ENCODE results near the gene NFIX.
A peak's percentile ranks its signal among the peaks of the same experiment; 100 is the strongest.

The NFIX gene

DNA sequence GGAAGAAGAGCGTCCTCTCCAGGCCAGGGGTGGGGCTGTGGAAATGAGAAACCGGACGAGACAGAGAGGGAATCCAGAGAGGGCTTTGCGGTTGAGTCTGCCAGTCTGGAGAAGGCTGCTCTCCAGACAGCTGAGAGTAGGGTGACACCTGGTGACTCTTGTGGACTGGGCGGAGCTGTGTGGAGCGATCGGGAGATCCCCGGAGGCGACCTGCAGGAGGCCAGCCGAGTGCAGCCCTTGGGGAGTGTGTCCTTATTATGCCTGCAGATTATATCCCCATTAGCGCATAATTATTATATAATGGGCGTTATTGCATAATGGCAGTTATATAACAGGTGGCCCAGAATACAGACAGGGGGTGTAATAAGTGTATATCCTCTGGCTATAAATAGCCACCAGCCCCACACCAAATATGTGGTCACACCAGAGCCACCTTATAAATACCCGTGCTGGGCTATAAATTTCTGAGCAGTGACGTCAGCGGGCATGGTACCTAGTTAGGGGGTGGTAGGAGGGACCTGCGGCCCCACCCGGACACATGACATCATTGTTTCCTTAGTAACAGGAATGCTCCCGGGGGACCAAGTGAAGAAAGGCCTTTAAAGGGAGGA is 41.2 kb downstream of the NFIX start:
- no peak for DNase-seq (ENCODE audit: low spot score)

DNA sequence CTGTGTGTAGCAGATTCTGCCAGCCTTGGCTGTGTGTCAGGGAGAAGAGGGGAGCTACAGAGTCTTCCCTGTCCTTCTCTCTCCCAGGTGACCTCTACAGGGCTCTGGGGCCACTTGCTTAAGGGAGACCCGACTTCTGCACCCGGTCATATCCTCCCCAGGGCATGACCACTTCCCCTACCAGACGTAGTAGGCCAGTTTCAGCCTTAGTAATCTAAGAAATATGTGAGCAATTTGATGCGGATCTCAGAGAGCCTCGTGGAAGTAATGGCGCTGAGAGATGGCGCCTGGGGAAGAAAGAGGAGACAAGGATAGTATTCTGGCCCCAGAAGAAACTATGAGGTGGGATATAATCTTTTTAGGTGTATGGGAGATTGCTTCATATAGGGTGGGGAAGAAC is 41.9 kb downstream of the NFIX start:
- no peak for DNase-seq (ENCODE audit: low spot score)

DNA sequence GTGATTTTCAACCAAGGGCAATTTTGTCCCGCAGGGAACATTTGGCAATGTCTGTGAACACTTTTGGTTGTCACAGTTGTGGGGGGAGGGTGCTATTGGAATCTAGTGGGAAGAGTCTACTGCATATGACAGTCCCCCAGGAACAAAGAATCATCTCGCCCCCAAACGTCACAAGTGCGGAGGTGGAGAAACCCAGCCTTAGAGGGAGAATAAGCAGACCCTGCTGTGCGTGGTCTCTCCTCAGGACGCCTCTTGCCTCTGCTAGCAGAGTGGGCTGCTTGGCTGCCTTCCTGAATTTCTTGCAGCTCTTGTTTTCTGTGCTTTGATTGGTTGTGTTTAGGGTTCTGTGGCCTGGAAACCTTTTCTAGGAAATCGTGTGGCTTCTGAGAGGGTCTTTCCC is 42.5 kb downstream of the NFIX start:
- no peak for DNase-seq (ENCODE audit: low spot score)

DNA sequence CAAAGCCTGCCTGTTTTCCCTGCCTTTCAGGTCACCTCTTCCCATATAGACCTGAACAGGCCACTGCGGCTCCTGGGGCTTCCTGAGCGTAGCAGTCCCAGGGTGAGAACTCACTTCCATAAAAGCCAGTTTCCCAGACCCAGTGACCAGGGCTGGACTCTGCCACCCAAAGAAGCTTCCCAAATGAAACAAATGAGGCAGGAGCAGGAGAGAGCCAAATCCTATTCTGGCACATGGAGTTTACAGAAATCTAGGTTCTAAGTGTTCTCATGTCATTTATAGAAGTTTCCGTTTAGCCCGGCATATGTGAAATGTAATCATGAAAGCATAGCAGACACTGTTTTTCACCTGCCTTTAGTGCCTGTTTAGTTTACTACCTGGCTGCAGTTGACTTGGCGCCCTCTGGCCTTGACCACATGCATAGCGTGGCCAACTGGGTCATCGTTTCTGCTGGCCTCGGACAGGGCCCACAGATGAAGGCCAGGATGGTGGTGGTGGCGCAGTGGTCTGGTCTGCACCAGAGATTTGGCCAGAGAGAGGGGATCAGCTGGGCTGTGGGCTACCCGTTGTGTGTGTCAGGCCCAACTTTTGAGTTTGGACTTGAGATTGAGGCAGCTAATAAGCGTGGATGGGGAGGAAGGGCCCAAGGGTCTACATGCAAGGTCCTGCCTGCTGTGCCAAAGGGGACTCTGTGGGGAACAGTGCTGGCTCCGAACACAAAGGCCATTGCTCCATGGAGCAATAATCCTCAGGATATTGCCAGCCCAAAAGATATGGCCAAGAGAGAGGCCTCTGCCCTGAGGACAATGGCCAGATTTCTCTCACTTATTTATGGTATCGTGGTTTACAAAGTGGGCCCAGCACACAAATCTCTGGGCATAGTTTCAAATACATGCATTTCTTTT is 43.3 kb downstream of the NFIX start:
- no peak for DNase-seq (ENCODE audit: low spot score)

DNA sequence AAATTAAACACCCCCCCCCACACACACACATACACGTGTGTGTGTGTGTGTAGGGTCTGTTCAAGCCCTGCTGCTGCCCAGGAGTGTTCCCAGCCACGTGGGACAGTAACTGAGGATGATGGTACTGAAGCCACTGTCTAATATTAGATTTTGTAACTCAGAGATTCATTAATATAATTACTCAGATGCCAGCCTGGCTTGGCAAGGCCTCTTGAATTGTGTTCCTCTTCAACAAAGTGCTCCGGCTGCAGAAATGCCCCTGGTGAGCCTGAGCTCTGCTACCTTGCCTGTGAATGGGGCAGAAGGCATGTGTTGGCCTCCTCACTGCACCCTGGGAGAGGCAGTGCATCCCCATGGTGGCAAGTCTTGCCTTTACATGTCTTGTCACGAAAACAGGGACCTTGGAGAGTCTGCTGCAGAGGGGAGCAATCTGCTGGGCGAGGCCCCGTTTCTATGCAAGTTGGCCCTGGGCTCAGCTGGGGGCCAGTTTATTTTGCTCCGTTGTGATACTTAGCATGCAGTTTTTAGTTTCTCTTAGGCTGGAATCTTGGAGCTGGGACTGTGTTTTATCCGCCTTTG is 44.0 kb downstream of the NFIX start:
- DNase-seq (ENCODE audit: low spot score) = no peak

DNA sequence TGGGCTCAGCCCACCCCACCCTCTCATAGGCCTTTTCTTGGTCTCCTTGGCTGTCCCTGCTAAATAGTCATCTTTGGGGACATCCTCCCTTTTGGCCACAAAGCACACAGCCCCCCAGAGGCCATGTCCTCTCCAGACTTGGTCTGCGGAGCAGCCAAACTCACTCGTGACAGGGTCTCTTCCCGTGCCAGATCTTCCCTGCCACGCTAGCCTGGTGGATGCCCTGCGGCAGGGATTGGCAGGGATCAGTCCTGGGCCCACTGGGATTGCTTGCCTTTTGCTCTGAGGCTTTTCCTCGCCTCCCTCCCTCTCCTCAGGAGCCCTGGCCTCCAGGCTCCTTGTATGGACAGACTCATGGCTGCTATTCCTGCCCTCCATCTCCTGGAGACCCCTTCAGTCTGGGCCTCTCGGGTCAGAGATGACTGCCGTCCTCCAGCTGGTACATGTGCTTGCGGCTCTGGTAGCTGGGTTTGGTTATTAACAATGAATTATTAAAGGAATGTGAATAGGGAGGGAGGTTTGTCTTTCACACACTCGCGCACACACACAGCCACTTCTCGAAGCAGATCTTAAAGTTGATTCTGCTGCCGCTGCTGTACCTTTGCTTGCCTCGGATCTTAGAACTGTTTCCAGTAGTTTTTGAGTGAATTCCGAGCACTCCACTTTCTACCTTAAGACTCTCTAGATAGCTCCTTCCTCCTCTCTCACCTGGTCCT is 45.1 kb downstream of the NFIX start:
- no peak for DNase-seq (ENCODE audit: low spot score)

DNA sequence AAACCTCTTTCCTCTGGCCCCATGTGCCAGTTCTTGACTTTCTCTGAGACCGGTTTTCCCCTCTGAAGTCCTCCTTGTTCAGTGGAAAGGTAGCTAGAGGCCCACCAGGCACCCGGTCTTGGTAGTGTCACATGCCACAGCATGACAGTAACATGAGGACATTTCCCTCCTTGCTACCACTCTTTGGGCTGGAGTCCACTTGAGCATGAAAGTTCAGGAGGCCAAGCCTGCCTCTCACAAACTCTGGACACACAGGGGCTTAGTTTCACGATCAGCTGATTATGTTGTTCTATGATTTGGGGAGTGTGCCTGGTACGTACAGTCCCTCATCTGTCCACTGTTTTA is 45.6 kb downstream of the NFIX start:
- DNase-seq (ENCODE audit: low spot score) = no peak

DNA sequence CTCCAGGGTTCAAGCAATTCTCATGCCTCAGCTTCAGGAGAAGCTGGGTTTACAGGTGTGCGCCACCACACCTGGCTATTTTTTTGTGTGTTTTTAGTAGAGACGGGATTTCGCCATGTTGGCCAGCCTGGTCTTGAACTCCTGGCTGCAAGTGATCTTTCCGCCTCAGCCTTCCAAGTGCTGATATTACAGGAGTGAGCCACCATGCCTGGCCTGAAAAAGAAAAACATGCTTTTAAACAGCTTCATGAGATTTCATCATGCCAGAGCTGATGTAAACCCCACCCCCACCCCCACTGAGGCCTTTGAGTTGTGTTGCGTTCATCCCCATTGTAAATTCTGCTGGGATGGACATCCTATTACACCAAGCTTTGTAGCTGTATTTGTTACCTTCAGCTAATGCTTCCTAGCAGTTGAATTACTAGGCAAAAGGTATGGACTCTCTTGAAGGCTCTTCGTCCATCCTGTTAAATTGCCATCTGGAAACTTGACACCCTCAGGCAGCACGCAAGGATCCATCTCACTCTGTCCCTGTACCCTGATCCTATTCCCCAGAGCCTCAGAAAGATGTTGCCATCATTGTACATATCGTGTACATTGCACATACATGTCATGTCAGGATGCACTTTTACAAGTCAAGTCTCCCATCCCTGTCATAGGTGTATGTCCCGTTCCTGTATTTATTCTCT is 47.3 kb downstream of the NFIX start:
- DNase-seq (ENCODE audit: low spot score) = no peak

DNA sequence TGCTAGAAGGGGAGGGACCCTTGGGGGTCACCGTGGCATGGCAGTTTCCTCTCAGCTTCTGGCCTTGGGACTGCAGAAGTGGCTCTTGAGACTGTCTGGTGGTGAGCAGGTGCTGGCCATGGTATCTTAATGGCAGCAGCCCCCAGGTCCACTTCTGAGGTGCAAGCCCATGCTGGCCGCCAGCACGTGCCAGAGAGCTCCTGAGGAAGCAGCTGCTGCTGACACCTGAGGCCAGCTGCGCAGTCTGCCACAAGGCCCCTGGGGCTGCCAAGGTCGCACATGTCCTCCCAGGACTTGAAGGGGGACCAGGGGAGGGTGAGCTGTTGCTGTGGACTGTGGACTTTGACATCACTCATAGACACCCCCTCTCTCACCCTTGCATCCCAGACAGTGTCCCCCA is 48.0 kb downstream of the NFIX start:
- no peak for DNase-seq (ENCODE audit: low spot score)

DNA sequence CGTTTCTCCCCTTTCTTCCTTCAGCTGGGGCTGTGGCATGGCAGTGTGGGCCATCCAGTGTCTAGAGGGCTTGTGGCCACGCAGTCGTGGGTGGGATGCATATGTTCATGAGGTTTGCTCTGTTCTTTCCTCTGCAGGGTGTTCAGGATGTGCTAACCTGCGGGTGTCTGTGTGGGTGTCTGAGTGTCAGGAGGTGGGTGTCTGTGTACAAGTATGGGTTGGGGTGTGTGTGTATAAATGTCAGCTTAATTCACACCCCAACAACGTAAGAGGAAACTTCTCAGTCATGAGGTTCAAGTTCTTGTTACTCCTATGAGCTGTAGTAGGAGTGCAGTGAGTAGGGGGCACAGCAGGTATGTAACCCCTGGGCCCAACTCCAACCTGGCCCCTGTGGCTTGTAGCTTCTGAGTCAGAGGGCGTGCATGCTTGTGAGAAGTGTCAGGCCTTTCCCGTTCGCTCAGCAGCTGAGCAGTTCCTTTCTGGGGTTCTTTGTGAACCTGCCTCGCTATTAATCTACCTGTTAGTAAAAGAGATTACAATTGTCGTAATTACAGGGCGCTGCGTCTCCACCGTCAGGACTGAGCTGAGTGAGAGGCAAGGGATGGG is 49.1 kb downstream of the NFIX start:
- DNase-seq (ENCODE audit: low spot score) = no peak

DNA sequence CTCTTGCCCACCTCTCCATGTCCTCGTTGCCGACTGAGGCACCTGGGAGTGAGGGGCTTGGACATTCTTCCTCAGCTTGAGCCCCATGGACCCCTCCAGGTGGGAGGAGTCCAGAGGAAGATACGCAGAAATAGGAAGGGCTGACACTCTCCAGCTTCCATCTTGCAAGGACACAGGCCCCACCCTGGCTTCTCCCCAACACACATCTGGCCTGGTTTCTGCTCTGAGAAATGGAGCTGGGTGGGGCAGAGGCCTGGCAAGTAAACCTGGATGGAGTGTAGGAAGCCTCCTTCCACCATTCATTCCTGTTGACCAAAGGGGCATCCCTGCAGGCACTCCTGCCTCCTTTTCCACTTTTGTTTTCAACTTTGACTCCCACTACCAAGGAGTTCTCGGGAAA is 50.5 kb downstream of the NFIX start:
- DNase-seq (ENCODE audit: low spot score) = no peak

DNA sequence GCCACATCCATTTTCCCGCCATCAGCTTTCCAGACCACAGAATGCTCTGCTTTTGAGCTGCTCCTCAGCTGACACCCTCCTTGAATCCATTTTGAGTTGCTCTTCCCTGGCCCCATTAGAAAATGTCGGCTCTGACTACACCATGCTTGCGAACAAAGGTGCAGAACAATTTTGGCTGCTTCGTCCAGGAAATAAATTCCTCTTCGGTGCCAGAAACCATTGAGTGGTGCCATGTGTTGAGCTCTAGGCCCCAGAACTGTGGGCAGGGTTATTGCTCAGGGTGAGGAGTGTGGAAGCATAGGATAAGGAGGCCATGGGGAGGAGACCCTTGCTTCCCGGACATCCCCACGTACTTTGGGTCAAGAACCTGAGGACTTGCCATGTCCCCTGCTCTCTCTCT is 52.1 kb downstream of the NFIX start:
- DNase-seq (ENCODE audit: low spot score) = no peak

DNA sequence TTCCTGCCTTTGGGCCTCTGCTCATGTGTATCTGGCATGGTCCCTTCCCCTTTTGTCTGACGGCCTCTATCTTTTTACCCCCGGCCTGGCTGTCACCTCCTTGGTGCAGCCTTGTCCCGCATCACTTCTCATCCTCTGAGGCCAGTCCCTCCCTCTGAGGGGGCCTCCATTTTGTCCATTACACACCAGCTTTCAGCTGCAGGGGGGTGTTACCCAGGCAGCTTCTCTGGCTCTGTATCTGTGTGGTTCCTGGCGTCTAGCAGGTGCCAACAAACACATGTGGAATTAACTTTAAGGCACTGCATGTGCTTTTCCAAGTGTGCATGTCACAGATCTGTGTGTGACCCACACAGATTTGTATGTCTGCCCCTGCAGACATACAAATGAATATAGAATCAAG is 55.0 kb downstream of the NFIX start:
- no peak for DNase-seq (ENCODE audit: low spot score)

DNA sequence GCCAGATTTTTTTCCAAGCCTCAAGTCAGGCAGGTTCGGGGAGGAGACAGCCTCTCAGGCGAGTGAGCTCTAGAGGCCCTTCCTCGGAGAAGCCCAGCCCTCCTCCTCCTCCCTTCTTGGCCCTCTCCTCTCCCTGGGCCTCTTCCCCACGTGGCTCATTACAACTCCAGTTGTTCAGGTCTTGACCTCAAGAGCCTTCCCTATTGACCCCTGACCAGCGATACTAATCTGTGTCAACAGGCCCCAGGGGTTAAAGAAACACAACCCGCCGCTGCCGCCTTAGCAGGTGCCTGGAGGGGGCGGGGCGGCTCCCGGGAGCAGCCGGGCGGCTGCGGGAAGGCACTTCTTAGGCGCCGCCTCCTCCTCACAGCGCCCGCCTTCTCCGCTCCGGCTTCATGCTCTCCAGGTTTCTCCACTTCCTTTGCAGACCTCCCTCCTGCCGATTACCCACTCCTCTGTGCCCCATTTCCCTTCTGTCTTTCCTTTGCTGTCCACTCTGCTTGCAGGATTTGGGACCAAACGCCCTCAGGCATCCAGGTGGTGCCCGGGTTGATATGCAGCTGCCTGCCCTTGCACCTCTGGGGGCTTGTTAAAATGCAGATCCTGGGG is 56.4 kb downstream of the NFIX start:
- peak; percentile 69 for DNase-seq (ENCODE audit: low spot score)

DNA sequence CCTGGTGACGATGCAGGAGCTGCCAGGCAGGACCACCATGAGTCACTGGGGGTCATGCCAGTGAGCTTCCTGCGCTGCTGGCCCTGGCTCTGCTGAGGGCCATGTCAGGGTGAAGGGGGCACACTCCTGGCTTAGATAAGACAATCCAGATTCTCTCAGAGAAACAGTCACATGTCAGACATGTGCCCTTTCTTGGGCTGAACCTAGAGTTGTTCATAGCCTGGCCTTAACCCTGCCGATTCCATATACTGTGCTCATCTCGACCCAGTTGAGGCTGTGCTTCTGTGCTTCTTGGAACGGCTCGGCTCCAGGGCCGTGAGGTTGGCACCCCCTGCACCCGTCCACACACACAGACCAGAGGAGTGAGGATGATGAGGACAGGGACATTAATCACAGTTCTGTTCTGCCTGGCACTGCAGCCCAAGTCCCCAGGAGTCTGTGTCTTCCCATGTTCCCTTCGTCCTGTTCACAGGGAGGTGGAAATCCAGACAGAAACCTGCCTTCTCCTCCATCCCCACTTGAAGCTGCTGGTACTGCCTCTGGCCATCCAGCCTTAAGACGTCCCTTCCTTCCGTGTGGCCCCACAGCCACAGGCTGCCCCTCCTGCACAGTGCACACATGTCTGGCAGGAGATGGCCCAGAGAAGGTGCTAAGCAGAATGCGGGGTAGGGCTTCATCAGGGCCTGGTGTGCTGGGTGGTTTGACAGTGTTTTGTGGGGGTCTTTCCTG is 57.3 kb downstream of the NFIX start:
- DNase-seq (ENCODE audit: low spot score) = no peak

DNA sequence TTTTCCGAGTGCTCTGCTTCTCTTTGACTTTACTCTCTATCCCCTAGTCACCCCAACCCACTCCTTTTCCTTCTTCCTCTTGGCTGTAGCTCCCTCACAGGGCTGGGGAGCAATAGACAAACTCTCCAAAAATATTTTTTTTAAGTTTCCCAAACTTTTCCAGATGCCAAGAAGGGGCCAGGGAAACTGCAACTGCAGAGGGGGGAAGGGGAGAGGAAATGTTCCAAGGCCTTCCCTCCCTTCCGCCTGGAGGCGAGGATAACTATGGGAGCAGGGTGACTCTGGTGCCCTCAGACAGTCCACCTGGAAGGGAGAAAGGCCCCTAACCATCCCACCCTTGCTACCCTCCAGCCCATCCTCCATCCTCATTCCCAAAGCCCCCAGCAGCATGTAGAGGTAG is 58.0 kb downstream of the NFIX start:
- DNase-seq (ENCODE audit: low spot score) = no peak

DNA sequence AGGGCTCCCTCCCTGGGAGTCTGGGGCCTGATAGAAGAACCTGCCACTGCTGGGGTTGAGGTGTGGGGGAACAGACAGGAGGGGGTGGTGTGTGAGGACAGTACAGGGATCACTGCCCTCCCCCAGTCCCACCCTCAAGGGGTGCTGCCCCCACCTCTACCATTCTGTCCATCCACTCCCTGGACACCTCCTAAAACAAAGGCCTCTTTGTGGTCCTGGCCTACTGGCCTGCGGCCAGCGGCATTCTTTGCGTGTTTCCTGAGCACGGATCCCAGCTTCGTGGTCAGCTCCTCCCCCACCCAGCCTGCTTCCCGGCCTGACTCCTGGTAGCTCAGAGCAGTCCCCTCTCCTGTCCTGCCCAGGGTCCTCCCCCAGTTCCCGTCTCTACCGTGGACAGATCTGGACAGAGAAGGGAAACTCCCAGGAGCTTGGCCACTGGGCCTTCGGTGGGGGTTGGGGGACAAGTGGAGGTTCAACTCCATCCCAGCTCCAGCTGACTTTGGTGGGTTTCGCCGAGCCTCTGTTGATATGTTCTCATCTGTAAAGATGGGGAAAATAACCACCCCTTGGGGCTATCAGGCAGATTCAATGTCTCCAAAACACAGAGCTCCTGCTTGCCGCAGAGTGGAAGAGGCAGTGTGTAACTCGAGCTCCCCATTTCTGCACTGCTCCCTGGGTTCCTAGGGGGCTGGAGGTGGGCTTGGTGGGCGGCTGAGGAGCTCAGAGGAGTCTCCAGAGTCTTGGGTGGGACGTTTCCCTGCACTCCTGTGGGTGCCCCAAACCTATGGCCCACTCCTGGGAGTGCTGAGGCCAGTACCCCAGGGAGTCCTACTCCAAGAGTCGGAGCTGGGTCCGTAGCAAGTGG is 58.7 kb downstream of the NFIX start:
- DNase-seq (ENCODE audit: low spot score) = no peak

DNA sequence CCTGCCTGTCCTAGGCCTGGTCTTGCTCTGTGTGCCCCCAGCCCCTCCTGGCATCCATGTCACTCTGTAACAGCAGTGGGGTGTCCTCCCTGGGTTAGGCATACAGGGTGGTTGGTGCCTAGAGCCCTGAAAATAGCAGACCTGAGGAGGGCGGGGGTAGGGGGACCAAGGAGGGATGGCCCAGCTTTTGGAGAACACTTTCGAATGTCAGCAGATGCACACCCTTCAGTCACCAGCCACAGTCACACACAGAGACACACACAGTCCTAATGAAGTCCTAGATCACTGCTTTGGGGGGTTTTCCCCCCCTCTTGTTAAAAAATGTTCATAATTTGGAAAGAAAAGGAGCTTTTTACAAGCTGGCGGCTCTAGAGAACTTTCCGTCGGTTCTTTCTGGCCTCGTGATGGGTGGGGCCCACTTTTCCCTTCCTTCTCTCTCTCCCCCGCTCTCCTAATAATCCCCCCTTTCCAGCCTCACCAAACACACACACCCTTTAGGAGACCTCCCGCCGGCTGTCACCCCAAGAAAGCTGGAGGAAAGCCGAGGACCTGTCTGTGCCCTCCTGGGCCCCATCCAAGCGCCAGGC is 59.4 kb downstream of the NFIX start:
- DNase-seq (ENCODE audit: low spot score) = no peak
